Stimulated activated CD4-positive, alpha-beta T cell treated with anti-CD3 and anti-CD28 coated beads, Interleukin-2, amount 100 ng/mL, for 48 hours (primary cell): Measurements from ENCODE around the gene KIR3DL2.
"Not testable (repeated sequence)": the region's sequence is repeated elsewhere in the genome, so short reads cannot be mapped to it uniquely, and the experiment has no call there.

ENCODE experiments used
- DNase-seq, 2 donors: peaks; one replicate each; pipeline ENCODE4 v3.0.0-alpha.2; 2020

Gene KIR3DL2

DNA sequence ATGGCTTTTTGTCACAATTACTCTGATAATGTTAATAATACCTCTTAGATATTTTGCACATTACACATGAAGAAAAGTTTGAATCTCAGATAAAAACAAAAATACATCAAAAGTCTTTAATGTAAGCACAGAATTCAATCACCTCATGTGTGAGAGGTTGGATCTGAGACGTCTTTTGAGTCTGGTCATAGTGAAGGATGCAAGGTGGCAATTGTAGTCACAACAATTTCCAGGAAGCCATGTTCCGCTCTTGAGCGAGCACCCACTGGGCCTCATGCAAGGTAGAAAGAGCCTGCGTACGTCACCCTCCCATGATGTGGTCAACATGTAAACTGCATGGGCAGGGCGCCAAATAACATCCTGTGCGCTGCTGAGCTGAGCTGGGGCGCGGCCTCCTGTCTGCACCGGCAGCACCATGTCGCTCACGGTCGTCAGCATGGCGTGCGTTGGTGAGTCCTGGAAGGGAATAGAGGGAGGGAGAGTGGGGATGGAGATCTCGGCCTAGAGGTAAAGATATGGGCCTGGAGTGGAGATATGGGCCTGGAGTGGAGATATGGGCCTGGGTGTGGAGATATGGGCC, at the start of gene KIR3DL2:
Gene KIR3DL2 (plus strand): TSS at position 383 of the 580 bp plus-strand sequence. CDS start 33 bp downstream, at position 416.
- DNase-seq: not testable (repeated sequence)

DNA sequence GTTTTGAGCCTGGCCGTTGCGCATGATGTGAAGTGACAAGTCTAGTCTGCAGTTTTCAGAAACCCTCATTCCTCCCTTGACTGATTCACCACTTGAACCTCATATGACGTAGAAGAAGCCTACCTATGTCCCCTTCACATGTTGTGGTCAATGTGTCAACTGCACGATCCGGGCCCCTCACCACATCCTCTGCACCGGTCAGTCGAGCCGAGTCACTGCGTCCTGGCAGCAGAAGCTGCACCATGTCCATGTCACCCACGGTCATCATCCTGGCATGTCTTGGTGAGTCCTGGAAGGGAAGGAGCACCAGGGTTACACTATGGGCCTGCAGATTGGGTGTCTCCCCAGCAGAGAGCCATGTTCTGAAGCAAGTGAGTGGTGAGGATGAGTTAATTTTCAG, 46.8 kb upstream of the KIR3DL2 start, which contains the start of gene KIR2DL4:
Gene KIR2DL4 (plus strand): TSS at position 201 of the 400 bp plus-strand sequence. CDS start 42 bp downstream, at position 243.
- DNase-seq: no peak

DNA sequence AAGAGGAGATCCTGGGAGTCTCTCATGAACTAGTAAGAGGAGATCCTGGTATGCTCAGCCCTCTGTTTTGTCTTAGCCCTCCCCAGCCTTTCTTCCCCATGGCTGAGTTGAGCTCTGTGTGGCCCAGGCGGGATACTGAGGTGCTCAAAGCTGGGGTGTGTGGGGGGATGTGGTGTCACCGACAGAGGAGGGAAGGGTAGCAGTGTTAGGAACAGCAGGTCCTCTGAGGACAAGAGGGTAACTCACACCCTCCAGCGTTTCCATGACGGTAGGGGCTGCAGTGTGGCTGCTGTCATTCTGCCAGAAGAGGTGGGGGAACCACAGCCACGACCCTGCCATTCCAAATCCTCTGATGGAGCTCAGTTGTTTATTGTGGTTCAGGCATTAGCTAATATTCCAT, 46.1 kb upstream of the KIR3DL2 start:
- DNase-seq: no peak

DNA sequence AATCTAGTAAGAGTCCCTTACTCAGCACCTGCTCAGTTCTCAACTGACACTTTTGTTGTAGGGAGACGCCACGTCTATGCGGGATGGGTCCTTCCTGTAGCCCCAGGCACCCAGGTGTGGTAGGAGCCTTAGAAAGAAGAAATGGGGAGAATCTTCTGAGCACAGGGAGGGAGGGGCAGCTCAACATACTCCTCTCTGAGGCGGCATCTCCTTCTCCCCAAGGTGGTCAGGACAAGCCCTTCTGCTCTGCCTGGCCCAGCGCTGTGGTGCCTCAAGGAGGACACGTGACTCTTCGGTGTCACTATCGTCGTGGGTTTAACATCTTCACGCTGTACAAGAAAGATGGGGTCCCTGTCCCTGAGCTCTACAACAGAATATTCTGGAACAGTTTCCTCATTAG, 45.7 kb upstream of the KIR3DL2 start:
- DNase-seq: no peak

DNA sequence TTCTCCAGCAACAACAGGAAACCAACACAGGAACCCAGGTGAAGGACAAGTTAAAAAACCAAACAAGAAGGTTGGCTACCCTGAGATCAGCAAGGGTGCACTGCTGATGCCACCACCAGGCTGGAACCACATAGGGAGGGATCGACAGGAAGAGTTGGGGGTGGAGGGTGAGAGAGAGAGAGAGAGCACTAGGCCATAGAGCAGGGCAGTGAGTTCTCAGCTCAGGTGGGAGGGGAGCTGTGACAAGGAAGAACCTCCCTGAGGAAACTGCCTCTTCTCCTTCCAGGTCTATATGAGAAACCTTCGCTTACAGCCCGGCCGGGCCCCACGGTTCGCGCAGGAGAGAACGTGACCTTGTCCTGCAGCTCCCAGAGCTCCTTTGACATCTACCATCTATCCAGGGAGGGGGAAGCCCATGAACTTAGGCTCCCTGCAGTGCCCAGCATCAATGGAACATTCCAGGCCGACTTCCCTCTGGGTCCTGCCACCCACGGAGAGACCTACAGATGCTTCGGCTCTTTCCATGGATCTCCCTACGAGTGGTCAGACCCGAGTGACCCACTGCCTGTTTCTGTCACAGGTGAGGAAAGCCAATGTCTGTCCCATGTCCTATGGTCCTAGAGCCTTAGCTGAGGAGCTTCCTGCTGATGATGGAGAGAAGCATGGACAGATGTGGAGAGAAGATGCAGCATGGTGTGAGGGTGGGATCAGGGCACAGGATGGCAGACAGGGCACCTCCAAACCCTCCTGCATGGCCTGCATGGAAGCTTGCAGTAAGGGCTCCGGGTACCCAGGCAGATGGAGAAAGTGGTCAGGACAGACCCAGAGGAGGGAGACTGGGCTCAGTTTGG, 44.4 kb upstream of the KIR3DL2 start:
- no peak for DNase-seq

DNA sequence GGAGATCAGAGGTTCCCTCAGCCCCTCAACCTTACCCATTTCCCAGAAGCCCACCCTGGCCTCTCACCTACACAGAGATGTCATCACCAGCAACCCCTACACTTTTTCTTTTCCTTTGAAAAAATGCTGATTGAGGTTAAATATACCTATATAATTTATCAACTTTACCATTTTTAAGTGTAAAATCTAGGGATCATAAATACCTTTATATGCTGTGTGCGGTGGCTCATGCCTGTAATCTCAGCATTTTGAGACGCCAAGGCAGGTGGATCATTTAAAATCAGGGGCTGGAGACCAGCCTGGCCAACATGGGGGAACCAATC, 43.8 kb upstream of the KIR3DL2 start:
- no peak for DNase-seq

DNA sequence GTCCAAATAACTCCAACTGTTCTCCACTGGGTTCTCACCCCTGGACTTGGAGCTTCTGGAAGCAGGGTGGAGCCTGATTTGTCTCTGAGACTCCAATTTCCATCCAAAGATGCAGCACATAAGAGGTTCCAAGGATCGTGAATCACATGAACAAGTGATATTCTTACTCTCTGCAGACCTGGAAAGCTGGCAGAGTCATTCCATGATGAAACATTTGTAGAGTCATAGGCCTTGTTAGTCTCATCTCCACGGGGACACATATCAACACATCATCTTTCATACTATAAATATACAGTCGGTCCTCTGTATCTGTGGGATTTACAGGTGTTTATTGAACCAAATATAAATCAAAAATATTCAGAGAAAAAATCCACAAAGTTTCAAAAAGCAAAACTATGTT, 35.7 kb upstream of the KIR3DL2 start:
- DNase-seq: not testable (repeated sequence)

DNA sequence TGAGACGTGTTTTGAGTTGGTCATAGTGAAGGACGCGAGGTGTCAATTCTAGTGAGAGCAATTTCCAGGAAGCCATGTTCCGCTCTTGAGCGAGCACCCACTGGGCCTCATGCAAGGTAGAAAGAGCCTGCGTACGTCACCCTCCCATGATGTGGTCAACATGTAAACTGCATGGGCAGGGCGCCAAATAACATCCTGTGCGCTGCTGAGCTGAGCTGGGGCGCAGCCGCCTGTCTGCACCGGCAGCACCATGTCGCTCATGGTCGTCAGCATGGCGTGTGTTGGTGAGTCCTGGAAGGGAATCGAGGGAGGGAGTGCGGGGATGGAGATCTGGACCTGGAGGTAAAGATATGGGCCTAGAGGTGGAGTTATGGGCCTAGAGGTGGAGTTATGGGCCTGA, 34.0 kb upstream of the KIR3DL2 start, which contains the start of gene KIR3DL1:
Gene KIR3DL1 (plus strand): TSS at position 218 of the 400 bp plus-strand sequence.
- DNase-seq: not testable (repeated sequence)

DNA sequence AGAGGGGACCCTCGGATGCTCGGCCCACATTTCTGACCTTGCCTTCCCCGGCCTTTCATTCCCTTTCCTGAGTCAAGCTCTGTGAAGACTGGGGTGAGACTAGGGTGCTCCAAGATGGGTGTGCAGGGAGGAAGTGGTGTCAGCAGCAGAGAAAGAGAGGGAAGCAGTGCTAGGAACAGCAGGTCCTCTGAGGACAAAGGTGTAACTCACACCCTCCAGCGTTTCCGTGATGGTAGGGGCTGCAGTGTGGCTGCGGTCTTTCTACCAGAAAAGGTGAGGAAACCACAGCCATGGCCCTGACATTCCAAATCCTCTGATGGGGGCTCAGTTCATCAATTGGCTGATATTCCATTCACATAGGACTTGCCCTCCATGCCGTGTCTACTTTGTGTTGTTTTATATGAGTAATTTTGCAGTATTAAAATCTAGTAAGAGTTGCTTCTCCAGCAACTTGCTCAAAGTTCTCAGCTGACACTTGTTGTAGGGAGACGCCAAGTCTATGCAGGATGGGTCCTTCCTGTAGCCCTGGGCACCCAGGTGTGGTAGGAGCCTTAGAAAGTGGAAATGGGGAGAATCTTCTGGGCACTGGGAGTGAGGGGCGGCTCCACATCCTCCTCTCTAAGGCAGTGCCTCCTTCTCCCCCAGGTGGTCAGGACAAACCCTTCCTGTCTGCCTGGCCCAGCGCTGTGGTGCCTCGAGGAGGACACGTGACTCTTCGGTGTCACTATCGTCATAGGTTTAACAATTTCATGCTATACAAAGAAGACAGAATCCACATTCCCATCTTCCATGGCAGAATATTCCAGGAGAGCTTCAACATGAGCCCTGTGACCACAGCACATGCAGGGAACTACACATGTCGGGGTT, 32.3 kb upstream of the KIR3DL2 start:
- no peak for DNase-seq

DNA sequence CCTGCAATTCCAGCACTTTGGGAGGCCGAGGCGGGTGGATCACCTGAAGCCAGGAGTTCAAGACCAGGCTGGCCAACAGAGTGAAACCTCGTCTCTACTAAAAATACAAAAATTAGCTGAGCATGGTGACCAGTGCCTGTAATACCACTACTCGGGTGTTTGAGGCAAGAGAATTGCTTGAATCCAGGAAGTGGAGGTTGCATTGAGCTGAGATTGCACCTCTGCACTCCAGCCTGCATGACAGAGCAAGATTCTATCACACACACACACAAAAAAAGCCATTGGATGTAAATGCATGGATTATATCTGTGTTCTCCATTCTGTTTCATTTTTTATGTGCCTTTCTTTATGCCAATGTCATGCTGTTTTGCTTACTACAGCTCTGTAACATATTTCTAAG, 25.8 kb upstream of the KIR3DL2 start:
- not testable (repeated sequence) for DNase-seq

DNA sequence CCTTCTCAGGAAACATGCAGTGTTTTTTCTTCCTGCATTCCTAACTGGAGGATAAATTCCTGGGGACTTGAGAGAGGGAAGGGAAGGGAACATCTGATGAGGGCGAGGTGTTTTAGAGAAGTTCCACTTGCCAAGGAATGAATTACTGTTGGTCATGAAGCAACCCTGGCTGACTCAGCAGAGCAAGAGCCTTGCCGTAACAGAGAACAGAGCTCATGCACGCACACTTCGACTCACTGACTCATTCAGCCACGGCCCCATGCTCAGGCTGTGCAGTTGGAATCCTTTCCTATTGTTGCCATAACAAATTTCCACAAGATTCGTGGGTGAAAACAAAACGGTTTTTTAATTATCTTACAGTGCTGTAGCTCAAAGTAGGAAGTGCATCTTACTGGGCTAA, 24.9 kb upstream of the KIR3DL2 start:
- DNase-seq: not testable (repeated sequence)

DNA sequence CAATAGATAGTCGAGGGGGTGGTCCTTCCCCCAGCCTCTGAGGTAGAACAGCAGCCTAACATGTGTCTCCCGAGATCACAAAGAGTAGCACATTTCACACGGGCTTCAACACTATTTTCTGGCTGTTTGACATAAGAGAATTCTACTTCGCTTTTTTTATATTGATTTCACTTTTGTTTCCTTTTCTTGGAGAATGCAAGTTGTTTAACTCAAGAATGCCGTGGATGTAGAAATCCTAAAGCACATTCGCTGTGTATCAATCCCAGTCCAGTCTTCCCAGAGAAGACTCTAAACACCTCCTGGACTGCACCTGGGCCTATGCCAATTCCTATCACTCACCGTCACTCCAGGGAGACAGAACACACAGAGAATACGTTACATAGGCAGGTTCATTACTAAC, 22.2 kb upstream of the KIR3DL2 start:
- DNase-seq: not testable (repeated sequence)

DNA sequence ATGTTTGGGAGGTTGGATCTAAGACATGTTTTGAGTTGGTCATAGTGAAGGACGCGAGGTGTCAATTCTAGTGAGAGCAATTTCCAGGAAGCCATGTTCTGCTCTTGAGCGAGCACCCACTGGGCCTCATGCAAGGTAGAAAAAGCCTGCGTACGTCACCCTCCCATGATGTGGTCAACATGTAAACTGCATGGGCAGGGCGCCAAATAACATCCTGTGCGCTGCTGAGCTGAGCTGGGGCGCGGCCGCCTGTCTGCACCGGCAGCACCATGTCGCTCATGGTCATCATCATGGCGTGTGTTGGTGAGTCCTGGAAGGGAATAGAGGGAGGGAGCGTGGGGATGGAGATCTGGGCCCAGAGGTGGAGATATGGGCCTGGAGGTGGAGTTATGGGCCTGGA, 17.7 kb upstream of the KIR3DL2 start, which contains the start of gene KIR2DS4:
Gene KIR2DS4 (plus strand): TSS at position 181 of the 400 bp plus-strand sequence.
- DNase-seq: not testable (repeated sequence)

DNA sequence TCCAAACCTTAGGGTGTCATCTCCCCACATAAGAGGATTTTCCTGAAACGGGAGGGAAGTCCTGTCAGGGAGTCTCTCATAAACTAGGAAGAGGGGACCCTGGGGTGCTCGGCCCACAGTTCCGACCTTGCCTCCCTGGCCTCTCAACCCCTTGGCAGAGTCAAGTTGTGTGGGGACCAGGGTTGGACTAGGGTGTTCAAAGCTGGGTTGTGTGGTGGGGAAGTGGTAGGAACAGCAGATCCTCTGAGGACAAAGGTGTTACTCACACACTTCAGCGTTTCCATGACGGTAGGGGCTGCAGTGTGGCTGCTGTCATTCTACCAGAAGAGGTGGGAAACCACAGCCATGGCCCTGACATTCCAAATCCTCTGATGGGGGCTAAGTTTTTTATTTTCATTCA, 15.1 kb upstream of the KIR3DL2 start:
- not testable (repeated sequence) for DNase-seq

DNA sequence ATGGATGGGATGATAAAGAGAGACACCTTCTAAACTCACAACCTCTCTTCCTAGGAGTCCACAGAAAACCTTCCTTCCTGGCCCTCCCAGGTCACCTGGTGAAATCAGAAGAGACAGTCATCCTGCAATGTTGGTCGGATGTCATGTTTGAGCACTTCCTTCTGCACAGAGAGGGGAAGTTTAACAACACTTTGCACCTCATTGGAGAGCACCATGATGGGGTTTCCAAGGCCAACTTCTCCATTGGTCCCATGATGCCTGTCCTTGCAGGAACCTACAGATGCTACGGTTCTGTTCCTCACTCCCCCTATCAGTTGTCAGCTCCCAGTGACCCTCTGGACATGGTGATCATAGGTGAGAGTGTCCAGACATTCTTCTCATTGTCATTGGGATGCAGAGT, 12.7 kb upstream of the KIR3DL2 start:
- not testable (repeated sequence) for DNase-seq

DNA sequence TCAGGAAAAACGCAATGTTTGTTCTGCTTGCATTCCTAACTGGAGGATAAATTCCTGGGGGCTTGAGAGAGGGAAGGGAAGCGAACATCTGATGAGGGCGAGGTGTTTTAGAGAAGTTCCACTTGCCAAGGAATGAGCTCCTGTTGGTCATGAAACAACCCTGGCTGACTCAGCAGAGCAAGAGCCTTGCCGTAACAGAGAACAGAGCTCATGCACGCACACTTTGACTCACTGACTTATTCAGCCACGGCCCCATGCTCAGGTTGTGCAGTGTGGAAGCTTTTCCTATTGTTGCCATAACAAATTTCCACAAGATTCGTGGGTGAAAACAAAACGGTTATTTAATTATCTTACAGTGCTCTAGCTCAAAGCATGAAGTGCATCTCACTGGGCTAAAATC, 7.1 kb upstream of the KIR3DL2 start:
- DNase-seq: not testable (repeated sequence)

DNA sequence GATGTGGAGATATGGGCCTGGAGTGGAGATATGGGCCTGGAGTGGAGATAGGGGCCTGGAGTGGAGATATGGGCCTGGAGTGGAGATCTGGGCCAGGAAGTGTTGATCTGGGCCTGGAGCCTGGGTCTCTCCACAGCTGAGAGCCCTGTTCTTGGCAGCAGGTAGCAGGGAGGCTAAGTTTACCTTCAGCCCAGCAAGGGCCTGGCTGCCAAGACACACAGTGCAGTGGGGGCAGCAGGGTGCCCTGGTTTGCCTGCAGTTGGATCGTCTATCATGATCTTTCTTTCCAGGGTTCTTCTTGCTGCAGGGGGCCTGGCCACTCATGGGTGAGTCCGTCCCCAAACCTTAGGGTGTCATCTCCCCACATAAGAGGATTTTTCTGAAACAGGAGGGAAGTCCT, 687 bp downstream of the KIR3DL2 start:
- DNase-seq: no peak

DNA sequence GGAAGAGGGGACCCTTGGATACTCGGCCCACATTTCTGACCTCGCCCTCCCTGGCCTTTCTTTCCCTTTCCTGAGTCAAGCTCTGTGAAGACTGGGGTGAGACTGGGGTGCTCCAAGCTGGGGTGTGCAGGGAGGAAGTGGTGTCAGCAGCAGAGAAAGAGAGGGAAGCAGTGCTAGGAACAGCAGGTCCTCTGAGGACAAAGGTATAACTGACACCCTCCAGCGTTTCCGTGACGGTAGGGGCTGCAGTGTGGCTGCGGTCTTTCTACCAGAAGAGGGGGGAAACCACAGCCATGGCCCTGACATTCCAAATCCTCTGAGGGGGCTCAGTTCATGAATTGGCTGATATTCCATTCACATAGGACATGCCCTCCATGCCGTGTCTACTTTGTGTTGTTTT, 1.1 kb downstream of the KIR3DL2 start:
- DNase-seq: no peak

DNA sequence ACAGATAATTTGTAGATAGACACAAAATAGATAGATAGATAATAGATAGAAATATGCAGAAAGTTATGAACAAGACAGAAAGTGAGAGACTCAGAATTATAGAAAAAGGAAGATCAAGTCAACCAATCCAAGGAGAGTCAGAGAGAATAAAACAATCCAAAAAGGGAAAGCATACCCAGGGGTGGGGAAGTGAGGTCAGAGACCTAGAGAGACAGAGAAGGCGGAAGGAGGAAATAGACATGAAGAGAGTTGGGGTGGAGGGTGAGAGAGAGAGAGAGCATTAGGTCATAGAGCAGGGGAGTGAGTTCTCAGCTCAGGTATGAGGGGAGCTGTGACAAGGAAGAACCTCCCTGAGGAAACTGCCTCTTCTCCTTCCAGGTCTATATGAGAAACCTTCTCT, 5.0 kb downstream of the KIR3DL2 start:
- not testable (repeated sequence) for DNase-seq

DNA sequence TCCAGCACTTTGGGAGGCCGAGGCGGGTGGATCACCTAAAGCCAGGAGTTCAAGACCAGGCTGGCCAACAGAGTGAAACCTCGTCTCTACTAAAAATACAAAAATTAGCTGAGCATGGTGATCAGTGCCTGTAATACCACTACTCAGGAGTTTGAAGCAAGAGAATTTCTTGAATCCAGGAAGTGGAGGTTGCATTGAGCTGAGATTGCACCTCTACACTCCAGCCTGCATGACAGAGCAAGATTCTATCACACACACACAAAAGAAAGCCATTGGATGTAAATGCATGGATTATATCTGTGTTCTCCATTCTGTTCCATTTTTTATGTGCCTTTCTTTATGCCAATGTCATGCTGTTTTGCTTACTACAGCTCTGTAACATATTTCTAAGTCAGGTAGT, 8.2 kb downstream of the KIR3DL2 start:
- not testable (repeated sequence) for DNase-seq

DNA sequence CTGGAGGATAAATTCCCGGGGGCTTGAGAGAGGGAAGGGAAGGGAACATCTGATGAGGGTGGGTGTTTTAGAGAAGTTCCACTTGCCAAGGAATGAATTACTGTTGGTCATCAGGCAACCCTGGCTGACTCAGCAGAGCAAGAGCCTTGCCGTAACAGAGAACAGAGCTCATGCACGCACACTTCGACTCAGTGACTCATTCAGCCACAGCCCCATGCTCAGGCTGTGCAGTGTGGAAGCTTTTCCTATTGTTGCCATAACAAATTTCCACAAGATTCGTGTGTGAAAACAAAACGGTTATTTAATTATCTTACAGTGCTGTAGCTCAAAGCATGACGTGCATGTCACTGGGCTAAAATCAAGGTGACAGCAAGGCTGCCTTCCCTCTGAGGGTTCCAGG, 9.2 kb downstream of the KIR3DL2 start:
- DNase-seq: not testable (repeated sequence)

DNA sequence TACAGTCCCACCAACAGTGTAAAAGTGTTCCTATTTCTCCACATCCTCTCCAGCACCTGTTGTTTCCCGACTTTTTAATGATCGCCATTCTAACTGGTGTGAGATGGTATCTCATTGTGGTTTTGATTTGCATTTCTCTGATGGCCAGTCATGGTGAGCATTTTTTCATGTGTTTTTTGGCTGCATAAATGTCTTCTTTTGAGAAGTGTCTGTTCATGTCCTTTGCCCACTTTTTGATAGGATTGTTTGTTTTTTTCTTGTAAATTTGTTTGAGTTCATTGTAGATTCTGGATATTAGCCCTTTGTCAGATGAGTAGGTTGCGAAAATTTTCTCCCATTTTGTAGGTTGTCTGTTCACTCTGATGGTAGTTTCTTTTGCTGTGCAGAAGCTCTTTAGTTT, 13.2 kb downstream of the KIR3DL2 start:
- DNase-seq: not testable (repeated sequence)

DNA sequence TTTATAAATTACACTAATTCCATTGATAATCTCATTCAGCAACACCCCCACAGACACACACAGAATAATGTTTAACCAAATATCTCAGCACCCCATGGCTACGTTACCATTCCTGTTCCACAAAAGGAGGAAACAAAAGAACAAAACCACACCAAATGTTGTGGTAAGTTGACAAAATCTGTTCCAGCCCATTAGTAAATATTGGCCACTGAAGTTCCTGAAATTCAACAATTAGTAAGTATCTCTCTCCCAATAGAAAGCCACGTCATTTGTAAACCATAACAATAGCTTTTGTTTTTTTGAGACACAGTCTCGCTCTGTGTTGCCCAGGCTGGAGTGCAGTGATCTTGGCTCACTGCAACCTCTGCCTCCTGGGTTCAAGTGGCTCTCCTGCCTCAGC, 21.5 kb downstream of the KIR3DL2 start:
- DNase-seq: no peak
